Smooth muscle cell (in vitro differentiated cells): ENCODE data around the gene APOLD1. TPM values are rescaled to one million over a fixed set of nuclear protein-coding genes. Genes with fewer than 3 reads are reported as not detected.

Source experiments
- DNase-seq: peaks from one replicate; lab custom pipeline; 2025; ENCODE audit not compliant: unreplicated experiment; lab: John Stamatoyannopoulos, UW
- H2AFZ ChIP-seq: fragments of 200-600 bp; sonication (generic); 2 replicates; pipeline ENCODE4 v1.6.0; 2016; ENCODE audit warnings: antibody characterized with exemption, low read depth, mild to moderate bottlenecking
- H3F3A ChIP-seq: fragments of 200-600 bp; sonication (generic); 2 replicates; pipeline ENCODE4 v1.6.0; 2017; ENCODE audit warnings: antibody characterized with exemption, low read depth
- H3K27ac ChIP-seq: fragments of 200-600 bp; sonication (generic); 2 replicates; pipeline ENCODE4 v1.5.1; 2016; ENCODE audit warnings: low read depth, mild to moderate bottlenecking
- H3K27me3 ChIP-seq: fragments of 200-600 bp; sonication (generic); 2 replicates; pipeline ENCODE4 v1.6.1; 2016; ENCODE audit warnings: low read depth, mild to moderate bottlenecking
- H3K36me3 ChIP-seq: fragments of 200-600 bp; sonication (generic); 2 replicates; pipeline ENCODE4 v1.5.1; 2016; ENCODE audit warnings: low read depth
- H3K4me1 ChIP-seq: fragments of 200-600 bp; sonication (generic); 2 replicates; pipeline ENCODE4 v1.5.1; 2016; ENCODE audit warnings: low read depth
- H3K4me2 ChIP-seq: fragments of 200-600 bp; sonication (generic); 2 replicates; pipeline ENCODE4 v1.6.0; 2016; ENCODE audit warnings: mild to moderate bottlenecking
- H3K4me3 ChIP-seq: fragments of 200-600 bp; sonication (generic); 2 replicates; pipeline ENCODE4 v1.5.1; 2016; ENCODE audit warnings: mild to moderate bottlenecking
- H3K79me2 ChIP-seq: fragments of 200-600 bp; sonication (generic); 2 replicates; pipeline ENCODE4 v1.6.0; 2016; ENCODE audit warnings: low read depth, mild to moderate bottlenecking
- H3K9ac ChIP-seq: fragments of 200-600 bp; sonication (generic); 2 replicates; pipeline ENCODE4 v1.6.0; 2016; ENCODE audit warnings: low read depth
- H3K9me3 ChIP-seq: fragments of 200-600 bp; sonication (generic); replicated peaks from 2 replicates; pipeline ENCODE4 v1.5.1; 2016; ENCODE audit warnings: low read depth
- H4K20me1 ChIP-seq: fragments of 200-600 bp; sonication (generic); 2 replicates; pipeline ENCODE4 v1.6.0; 2016; ENCODE audit warnings: low read depth
- WGBS: methylation state at CpG from one replicate; pipeline ENCODE4 v1.1.7; 2016; ENCODE audit warnings: low lambda C conversion rate; 5-methylcytosine and 5-hydroxymethylcytosine counted together
- polyA plus RNA-seq: library from polyadenylated mRNA; unstranded; fragments of >200 nt; fragmentation: Nextera tagmentation; extraction: Ambion mirVana; gene quantifications from 2 replicates; pipeline ENCODE4 v1.2.1, GENCODE V29; 2016
- total RNA-seq: library from RNA; depleted of rRNA; stranded (reverse); fragments of >200 nt; gene quantifications from 2 replicates; pipeline ENCODE4 v1.2.3, GENCODE V29; 2014
- TF ChIP-seq, protein P1 (sequence below): fragments of 200-600 bp; sonication (generic); IDR thresholded peaks from 2 replicates; pipeline ENCODE4 v1.5.1; 2017; ENCODE audit warnings: borderline replicate concordance, mild to moderate bottlenecking, antibody characterized with exemption; ENCODE audit not compliant: insufficient read depth, poor library complexity, severe bottlenecking

Gene APOLD1
- total and polyA plus RNA-seq, 2 experiments from 2014 or later = 0.99 to 1.8 TPM

GRCh38 chr12:12748044-12748443 is 37.4 kb upstream of the APOLD1 start:
- TF ChIP-seq, protein P1, sequence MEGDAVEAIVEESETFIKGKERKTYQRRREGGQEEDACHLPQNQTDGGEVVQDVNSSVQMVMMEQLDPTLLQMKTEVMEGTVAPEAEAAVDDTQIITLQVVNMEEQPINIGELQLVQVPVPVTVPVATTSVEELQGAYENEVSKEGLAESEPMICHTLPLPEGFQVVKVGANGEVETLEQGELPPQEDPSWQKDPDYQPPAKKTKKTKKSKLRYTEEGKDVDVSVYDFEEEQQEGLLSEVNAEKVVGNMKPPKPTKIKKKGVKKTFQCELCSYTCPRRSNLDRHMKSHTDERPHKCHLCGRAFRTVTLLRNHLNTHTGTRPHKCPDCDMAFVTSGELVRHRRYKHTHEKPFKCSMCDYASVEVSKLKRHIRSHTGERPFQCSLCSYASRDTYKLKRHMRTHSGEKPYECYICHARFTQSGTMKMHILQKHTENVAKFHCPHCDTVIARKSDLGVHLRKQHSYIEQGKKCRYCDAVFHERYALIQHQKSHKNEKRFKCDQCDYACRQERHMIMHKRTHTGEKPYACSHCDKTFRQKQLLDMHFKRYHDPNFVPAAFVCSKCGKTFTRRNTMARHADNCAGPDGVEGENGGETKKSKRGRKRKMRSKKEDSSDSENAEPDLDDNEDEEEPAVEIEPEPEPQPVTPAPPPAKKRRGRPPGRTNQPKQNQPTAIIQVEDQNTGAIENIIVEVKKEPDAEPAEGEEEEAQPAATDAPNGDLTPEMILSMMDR = no peak
- Histone ChIP-seq H3K4me1 (peaks cover 4% of the 10 kb centered on the region), H3F3A (no peaks in the 10 kb centered on the region), H3K27ac (no peak overlapping the region), H3K4me3 (no peak overlapping the region), H3K27me3 (no peaks in the 10 kb centered on the region), H3K9ac (no peak overlapping the region), H2AFZ (no peak overlapping the region), H3K36me3 (no peaks in the 10 kb centered on the region), H3K9me3 (no peaks in the 10 kb centered on the region), H4K20me1 (no peaks in the 10 kb centered on the region), H3K4me2 (no peak overlapping the region), H3K79me2 (no peaks in the 10 kb centered on the region)
- no peak for DNase-seq
- WGBS = 61% methylated on average over 3 of the region's 3 CpGs

GRCh38 chr12:12749433-12749832 is 36.0 kb upstream of the APOLD1 start:
- Histone ChIP-seq H3K27ac (no peak overlapping the region), H3K4me3 (no peak overlapping the region), H3F3A (no peaks in the 10 kb centered on the region), H3K4me1 (peaks cover 4% of the 10 kb centered on the region), H3K36me3 (no peaks in the 10 kb centered on the region), H4K20me1 (no peaks in the 10 kb centered on the region), H3K4me2 (no peak overlapping the region), H2AFZ (no peak overlapping the region), H3K9ac (no peak overlapping the region), H3K9me3 (no peaks in the 10 kb centered on the region), H3K79me2 (no peaks in the 10 kb centered on the region), H3K27me3 (no peaks in the 10 kb centered on the region)
- DNase-seq = no peak
- TF ChIP-seq, protein P1 = no peak
- WGBS = 94% methylated on average over 7 of the region's 7 CpGs

- no peak overlapping the region for H3K4me2 ChIP-seq
- 80% methylated on average over 5 of the region's 5 CpGs for WGBS
- no peak overlapping the region for H3K27ac ChIP-seq
- no peaks in the 10 kb centered on the region for H3K36me3 ChIP-seq
- no peaks in the 10 kb centered on the region for H3K9me3 ChIP-seq
- no peaks in the 10 kb centered on the region for H4K20me1 ChIP-seq
- TF ChIP-seq, protein P1 = no peak
- H3F3A ChIP-seq = no peaks in the 10 kb centered on the region
- no peak for DNase-seq
- H3K4me3 ChIP-seq = no peak overlapping the region
- H2AFZ ChIP-seq = no peak overlapping the region
- H3K27me3 ChIP-seq = no peaks in the 10 kb centered on the region
- H3K79me2 ChIP-seq = no peaks in the 10 kb centered on the region
- no peaks in the 10 kb centered on the region for H3K4me1 ChIP-seq
- H3K9ac ChIP-seq = no peak overlapping the region
These were observed 29.5 kb upstream of the APOLD1 start for GRCh38 chr12:12755923-12756322.

- no peaks in the 10 kb centered on the region for H3K4me1 ChIP-seq
- H4K20me1 ChIP-seq = no peaks in the 10 kb centered on the region
- no peak overlapping the region for H2AFZ ChIP-seq
- TF ChIP-seq, protein P1 = no peak
- H3K9me3 ChIP-seq = no peaks in the 10 kb centered on the region
- no peaks in the 10 kb centered on the region for H3F3A ChIP-seq
- no peaks in the 10 kb centered on the region for H3K79me2 ChIP-seq
- H3K27me3 ChIP-seq = no peaks in the 10 kb centered on the region
- no peak for DNase-seq
- no peaks in the 10 kb centered on the region for H3K36me3 ChIP-seq
- WGBS = 93% methylated on average over 2 of the region's 2 CpGs
- no peak overlapping the region for H3K4me2 ChIP-seq
- H3K4me3 ChIP-seq = no peak overlapping the region
- no peak overlapping the region for H3K9ac ChIP-seq
- H3K27ac ChIP-seq = no peak overlapping the region
These were observed 28.3 kb upstream of the APOLD1 start for GRCh38 chr12:12757121-12757520.
